ENCODE measurements around the gene LAMA5. TPM values are rescaled to one million over a fixed set of nuclear protein-coding genes. Genes with fewer than 3 reads are reported as not detected.

The LAMA5 gene
- total RNA-seq, 2 experiments from 2014 or later = 0.16 to 0.78 TPM

- CTCF ChIA-PET = no interaction called here
- Mint-ChIP-seq H3K27ac (no peak overlapping the region), H3K36me3 (ENCODE audit: low read depth) (peaks cover 13% of the 10 kb centered on the region), H3K4me1 (ENCODE audit: low read depth) (peaks cover under 1% of the 10 kb centered on the region), H3K9me3 (no peaks in the 10 kb centered on the region), H3K4me3 (no peak overlapping the region), H3K27me3 (no peaks in the 10 kb centered on the region)
- DNase-seq (no peak), ATAC-seq (ENCODE audit: poor library complexity) (no peak)
- POLR2A ChIA-PET = no interaction called here
- Histone ChIP-seq H3K4me3 (ENCODE audit: low read length) (no peak overlapping the region), H3K27ac (ENCODE audit: low read depth in 1 of 2, low read length in 2 of 2) (no peak overlapping the region), H3K36me3 (ENCODE audit: insufficient read depth, low read length) (peaks cover 2% of the 10 kb centered on the region), H3K27me3 (ENCODE audit: control insufficient read depth in 1 of 2, insufficient read depth in 2 of 2, low read length in 2 of 2) (no peaks in the 10 kb centered on the region), H3K9me3 (ENCODE audit: control insufficient read depth in 1 of 2, insufficient read depth in 1 of 2, low read length in 2 of 2) (peaks cover 0 to 12% of the 10 kb centered on the region in 2 experiments), H3K4me1 (ENCODE audit: insufficient read depth, low read length) (peaks cover 5% of the 10 kb centered on the region)
- intact Hi-C loops (cut with DNase I, micrococcal nuclease) = loop anchor here in 1 of 2 experiments (5.0 kb wide), 1 partner anchor 218 kb away; the partner anchor contains the start of gene MTG2
- no peak for TF ChIP-seq CTCF (IDR thresholded peaks at IDR 0.05)
Observed at GRCh38 chr20:62400021-62400420, 32.9 kb upstream of the LAMA5 start.

- no peak overlapping the region for H3K4me3 Mint-ChIP-seq
- no peaks in the 10 kb centered on the region for H3K9me3 Mint-ChIP-seq
- CTCF ChIA-PET = no interaction called here
- Histone ChIP-seq H3K4me1 (ENCODE audit: insufficient read depth, low read length) (no peaks in the 10 kb centered on the region), H3K27ac (ENCODE audit: low read depth in 1 of 2, low read length in 2 of 2) (no peak overlapping the region), H3K36me3 (ENCODE audit: insufficient read depth, low read length) (peaks cover 11% of the 10 kb centered on the region), H3K4me3 (ENCODE audit: low read length) (no peak overlapping the region), H3K27me3 (ENCODE audit: control insufficient read depth in 1 of 2, insufficient read depth in 2 of 2, low read length in 2 of 2) (no peaks in the 10 kb centered on the region), H3K9me3 (ENCODE audit: control insufficient read depth in 1 of 2, insufficient read depth in 1 of 2, low read length in 2 of 2) (peaks cover 0 to 12% of the 10 kb centered on the region in 2 experiments)
- peaks cover 17% of the 10 kb centered on the region for H3K36me3 Mint-ChIP-seq (ENCODE audit: low read depth)
- ATAC-seq (ENCODE audit: poor library complexity) = no peak
- no peak for DNase-seq
- no peaks in the 10 kb centered on the region for H3K4me1 Mint-ChIP-seq (ENCODE audit: low read depth)
- POLR2A ChIA-PET = no interaction called here
- H3K27me3 Mint-ChIP-seq = no peaks in the 10 kb centered on the region
- intact Hi-C loops (cut with DNase I, micrococcal nuclease) = no loop called here
- TF ChIP-seq CTCF (IDR thresholded peaks at IDR 0.05) = no peak
- no peak overlapping the region for H3K27ac Mint-ChIP-seq
Observed at GRCh38 chr20:62398120-62398821, 31.2 kb upstream of the LAMA5 start.

GRCh38 chr20:62396367-62397239 lies 29.5 kb upstream of the LAMA5 start:
- no peaks in the 10 kb centered on the region for H3K9me3 Mint-ChIP-seq
- intact Hi-C loops (cut with DNase I, micrococcal nuclease) = no loop called here
- no peaks in the 10 kb centered on the region for H3K27me3 Mint-ChIP-seq
- ATAC-seq (ENCODE audit: poor library complexity) (no peak), DNase-seq (no peak)
- no peaks in the 10 kb centered on the region for H3K4me1 ChIP-seq (ENCODE audit: insufficient read depth, low read length)
- no peaks in the 10 kb centered on the region for H3K27me3 ChIP-seq (ENCODE audit: control insufficient read depth in 1 of 2, insufficient read depth in 2 of 2, low read length in 2 of 2)
- peaks cover 21% of the 10 kb centered on the region for H3K36me3 ChIP-seq (ENCODE audit: insufficient read depth, low read length)
- H3K4me3 ChIP-seq (ENCODE audit: low read length) = no peak overlapping the region
- no peak overlapping the region for H3K27ac ChIP-seq (ENCODE audit: low read depth in 1 of 2, low read length in 2 of 2)
- H3K9me3 ChIP-seq (ENCODE audit: control insufficient read depth in 1 of 2, insufficient read depth in 1 of 2, low read length in 2 of 2) = peaks cover 0 to 12% of the 10 kb centered on the region in 2 experiments
- H3K36me3 Mint-ChIP-seq (ENCODE audit: low read depth) = peaks cover 17% of the 10 kb centered on the region
- TF ChIP-seq CTCF (IDR thresholded peaks at IDR 0.05) = no peak
- ChIA-PET POLR2A (no interaction called here), CTCF (no interaction called here)
- no peak overlapping the region for H3K4me3 Mint-ChIP-seq
- no peaks in the 10 kb centered on the region for H3K4me1 Mint-ChIP-seq (ENCODE audit: low read depth)
- peak overlapping the region; percentile 17 for H3K27ac Mint-ChIP-seq
